ENCODE data around the gene XIRP1. TPM values are rescaled to one million over a fixed set of nuclear protein-coding genes. Genes with fewer than 3 reads are reported as not detected.

The XIRP1 gene
- total RNA-seq, 2 donors from 2014 or later: 2.0 TPM; not detected in 1

- Histone ChIP-seq H3K4me3 (peak overlapping the region; percentile 64), H3K9me3 (no peaks in the 10 kb centered on the region), H3K27ac (peak overlapping the region; percentile 97 to 100), H3K4me1 (ENCODE audit: control insufficient read depth in 1 of 2, low read depth in 2 of 2) (peaks cover 57 to 73% of the 10 kb centered on the region in 2 donors), H3K27me3 (replicated peaks; ENCODE audit: insufficient read depth) (no peaks in the 10 kb centered on the region), H3K36me3 (peaks cover 45% of the 10 kb centered on the region)
- DNase-seq (ENCODE audit: low spot score) (peak; percentile 74), ATAC-seq (ENCODE audit: insufficient number of reproducible peaks, low FRiP score, low read depth) (peak; percentile 45)
- no peak for TF ChIP-seq CTCF (IDR thresholded peaks at IDR 0.05)
Observed at GRCh38 chr3:39146611-39147591, 45.5 kb downstream of the XIRP1 start.

GRCh38 chr3:39146083-39146501, 46.3 kb downstream of the XIRP1 start:
- no peaks in the 10 kb centered on the region for H3K9me3 ChIP-seq
- DNase-seq (ENCODE audit: low spot score) (no peak), ATAC-seq (ENCODE audit: insufficient number of reproducible peaks, low FRiP score, low read depth) (no peak)
- peaks cover 53% of the 10 kb centered on the region for H3K36me3 ChIP-seq
- H3K4me1 ChIP-seq (ENCODE audit: control insufficient read depth in 1 of 2, low read depth in 2 of 2): peaks cover 65 to 73% of the 10 kb centered on the region in 2 donors
- H3K27ac ChIP-seq: peak overlapping the region; percentile 78 to 97
- H3K27me3 ChIP-seq (replicated peaks; ENCODE audit: insufficient read depth): no peaks in the 10 kb centered on the region
- H3K4me3 ChIP-seq: peak overlapping the region; percentile 64
- TF ChIP-seq CTCF (IDR thresholded peaks at IDR 0.05): no peak

GRCh38 chr3:39144748-39145380, 47.5 kb downstream of the XIRP1 start:
- Histone ChIP-seq H3K4me1 (ENCODE audit: control insufficient read depth in 1 of 2, low read depth in 2 of 2) (peaks cover 59 to 76% of the 10 kb centered on the region in 2 donors), H3K9me3 (no peaks in the 10 kb centered on the region), H3K36me3 (peaks cover 57% of the 10 kb centered on the region), H3K4me3 (no peak overlapping the region), H3K27me3 (replicated peaks; ENCODE audit: insufficient read depth) (no peaks in the 10 kb centered on the region), H3K27ac (no peak overlapping the region)
- no peak for TF ChIP-seq CTCF (IDR thresholded peaks at IDR 0.05)
- DNase-seq (ENCODE audit: low spot score) (no peak), ATAC-seq (ENCODE audit: insufficient number of reproducible peaks, low FRiP score, low read depth) (no peak)

- no peak for TF ChIP-seq CTCF (IDR thresholded peaks at IDR 0.05)
- no peaks in the 10 kb centered on the region for H3K9me3 ChIP-seq
- no peak overlapping the region for H3K4me3 ChIP-seq
- H3K27me3 ChIP-seq (replicated peaks; ENCODE audit: insufficient read depth): no peaks in the 10 kb centered on the region
- H3K36me3 ChIP-seq: peaks cover 57% of the 10 kb centered on the region
- H3K27ac ChIP-seq: no peak overlapping the region
- ATAC-seq (ENCODE audit: insufficient number of reproducible peaks, low FRiP score, low read depth): no peak
- no peak for DNase-seq (ENCODE audit: low spot score)
- peaks cover 56 to 75% of the 10 kb centered on the region in 2 donors for H3K4me1 ChIP-seq (ENCODE audit: control insufficient read depth in 1 of 2, low read depth in 2 of 2)
Observed at GRCh38 chr3:39144095-39144747, 48.2 kb downstream of the XIRP1 start.

Data from thoracic aorta (tissue), 2 donors.